Fibroblast of skin of right quadriceps (primary cell): ENCODE measurements around the gene ADAMTS8.

ENCODE experiments used
- DNase-seq: peaks from one replicate; pipeline ENCODE4 v3.0.0-alpha.2; 2013

ADAMTS8 gene

GRCh38 chr11:130390071-130390758 is 38.2 kb downstream of the ADAMTS8 start:
- peak; percentile 70 for DNase-seq

GRCh38 chr11:130389335-130389935 is 39.0 kb downstream of the ADAMTS8 start:
- peak; percentile 19 for DNase-seq

GRCh38 chr11:130388607-130389205 is 39.7 kb downstream of the ADAMTS8 start:
- DNase-seq = no peak

GRCh38 chr11:130386056-130386455 is 42.4 kb downstream of the ADAMTS8 start:
- peak; percentile 63 for DNase-seq

- peak; percentile 100 for DNase-seq
These were observed 44.8 kb downstream of the ADAMTS8 start for GRCh38 chr11:130383344-130384211.

GRCh38 chr11:130381317-130381716 is 47.1 kb downstream of the ADAMTS8 start:
- no peak for DNase-seq

- no peak for DNase-seq
These were observed 47.6 kb downstream of the ADAMTS8 start for GRCh38 chr11:130380778-130381177.

- DNase-seq = no peak
These were observed 49.1 kb downstream of the ADAMTS8 start for GRCh38 chr11:130379276-130379675.

GRCh38 chr11:130370845-130371590 is 57.4 kb downstream of the ADAMTS8 start:
- no peak for DNase-seq

- no peak for DNase-seq
These were observed 58.7 kb downstream of the ADAMTS8 start for GRCh38 chr11:130369713-130370112.

- no peak for DNase-seq
These were observed 59.2 kb downstream of the ADAMTS8 start for GRCh38 chr11:130369141-130369691.

- no peak for DNase-seq
These were observed 69.0 kb downstream of the ADAMTS8 start for GRCh38 chr11:130359419-130359818.

GRCh38 chr11:130358398-130358797 is 70.0 kb downstream of the ADAMTS8 start:
- DNase-seq = no peak
